Cardiac muscle cell (in vitro differentiated cells and primary cell): Measurements from ENCODE around the gene NEU4. TPM values are rescaled to one million over a fixed set of nuclear protein-coding genes. Genes with fewer than 3 reads are reported as not detected.

Experiments
- DNase-seq, 2 donors: peaks; one replicate each; pipeline versions ENCODE4 v3.0.0 to v3.0.0-alpha.2; 2010 to 2017; ENCODE audit warnings: low read depth in 1 of 2, low spot score in 1 of 2
- H3K27ac ChIP-seq: fragments of 200-600 bp; sonication (generic); 2 replicates; pipeline ENCODE4 v1.5.1; 2016
- H3K27me3 ChIP-seq: fragments of 200-600 bp; sonication (generic); 2 replicates; pipeline ENCODE4 v1.6.0; 2016; ENCODE audit warnings: control low read depth
- H3K36me3 ChIP-seq: fragments of 200-600 bp; sonication (generic); 2 replicates; pipeline ENCODE4 v1.5.1; 2016; ENCODE audit warnings: control low read depth
- H3K4me1 ChIP-seq: fragments of 200-600 bp; sonication (generic); 2 replicates; pipeline ENCODE4 v1.8.1; 2017; ENCODE audit warnings: low read depth, mild to moderate bottlenecking, mixed run types
- H3K4me3 ChIP-seq: fragments of 200-600 bp; sonication (generic); 2 replicates; pipeline ENCODE4 v1.5.1; 2016; ENCODE audit warnings: mild to moderate bottlenecking
- H3K9me3 ChIP-seq: fragments of 200-600 bp; sonication (generic); 2 replicates; pipeline ENCODE4 v1.5.1; 2017; ENCODE audit warnings: low read depth, mild to moderate bottlenecking, control low read depth
- polyA plus RNA-seq: library from polyadenylated mRNA; unstranded; fragments of >200 nt; fragmentation: Nextera tagmentation; extraction: Ambion mirVana; gene quantifications from 2 replicates; pipeline ENCODE4 v1.2.1, GENCODE V29; 2016
- total RNA-seq: library from RNA; depleted of rRNA; stranded (reverse); fragments of >200 nt; gene quantifications from 2 replicates; pipeline ENCODE4 v1.2.3, GENCODE V29; 2016
- TF ChIP-seq, protein P1 (sequence below): IDR thresholded peaks from 2 replicates; pipeline ENCODE4 v1.5.1; 2012; ENCODE audit warnings: low read depth, mild to moderate bottlenecking, low read length

NEU4 gene
- total and polyA plus RNA-seq, 2 experiments from 2014 or later: 0.13 to 1.8 TPM

DNA sequence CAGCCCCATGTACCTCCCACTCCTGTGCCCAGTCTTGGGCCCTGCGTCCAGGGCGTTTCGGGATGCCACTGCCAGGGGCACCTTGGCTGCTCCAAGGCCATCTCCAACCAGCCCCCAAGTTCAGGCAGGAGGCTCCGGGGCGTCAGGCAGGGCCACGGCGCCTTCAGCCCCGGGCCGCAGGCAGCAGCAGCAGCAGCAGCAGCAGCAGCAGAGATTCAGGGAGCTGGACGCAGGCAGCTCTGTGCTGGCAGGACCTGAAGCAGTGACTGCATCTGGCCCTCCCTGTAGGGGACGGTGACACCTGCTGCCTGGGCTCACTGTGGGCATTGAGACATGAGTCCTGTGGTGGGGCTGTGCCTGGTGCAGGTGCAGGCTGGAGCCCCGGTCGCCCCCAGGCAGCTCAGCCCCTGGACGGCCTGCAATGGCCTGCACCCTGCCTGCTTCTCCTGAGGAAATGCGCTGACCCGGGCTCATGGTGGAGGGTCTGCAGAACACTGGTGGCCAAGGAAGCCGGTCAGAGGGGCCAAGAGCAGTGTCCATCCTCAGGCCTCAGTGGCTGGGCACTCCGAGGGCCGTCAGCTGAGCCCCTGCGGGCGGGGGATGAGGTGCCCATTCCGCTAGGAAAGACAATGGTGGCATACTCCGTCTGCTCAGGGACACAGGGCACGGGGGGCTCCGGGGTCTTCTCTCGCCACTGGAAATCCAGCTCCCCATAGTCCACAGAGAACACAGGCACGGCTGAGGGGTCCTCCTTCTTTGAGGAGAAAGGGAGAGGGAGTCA lies 41.7 kb downstream of the NEU4 start:
- Histone ChIP-seq H3K4me3 (no peak overlapping the region), H3K36me3 (no peaks in the 10 kb centered on the region), H3K9me3 (no peaks in the 10 kb centered on the region), H3K27ac (no peak overlapping the region), H3K27me3 (peaks cover 3% of the 10 kb centered on the region), H3K4me1 (no peaks in the 10 kb centered on the region)
- DNase-seq: no peak
- TF ChIP-seq, protein P1, sequence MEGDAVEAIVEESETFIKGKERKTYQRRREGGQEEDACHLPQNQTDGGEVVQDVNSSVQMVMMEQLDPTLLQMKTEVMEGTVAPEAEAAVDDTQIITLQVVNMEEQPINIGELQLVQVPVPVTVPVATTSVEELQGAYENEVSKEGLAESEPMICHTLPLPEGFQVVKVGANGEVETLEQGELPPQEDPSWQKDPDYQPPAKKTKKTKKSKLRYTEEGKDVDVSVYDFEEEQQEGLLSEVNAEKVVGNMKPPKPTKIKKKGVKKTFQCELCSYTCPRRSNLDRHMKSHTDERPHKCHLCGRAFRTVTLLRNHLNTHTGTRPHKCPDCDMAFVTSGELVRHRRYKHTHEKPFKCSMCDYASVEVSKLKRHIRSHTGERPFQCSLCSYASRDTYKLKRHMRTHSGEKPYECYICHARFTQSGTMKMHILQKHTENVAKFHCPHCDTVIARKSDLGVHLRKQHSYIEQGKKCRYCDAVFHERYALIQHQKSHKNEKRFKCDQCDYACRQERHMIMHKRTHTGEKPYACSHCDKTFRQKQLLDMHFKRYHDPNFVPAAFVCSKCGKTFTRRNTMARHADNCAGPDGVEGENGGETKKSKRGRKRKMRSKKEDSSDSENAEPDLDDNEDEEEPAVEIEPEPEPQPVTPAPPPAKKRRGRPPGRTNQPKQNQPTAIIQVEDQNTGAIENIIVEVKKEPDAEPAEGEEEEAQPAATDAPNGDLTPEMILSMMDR: no peak

DNA sequence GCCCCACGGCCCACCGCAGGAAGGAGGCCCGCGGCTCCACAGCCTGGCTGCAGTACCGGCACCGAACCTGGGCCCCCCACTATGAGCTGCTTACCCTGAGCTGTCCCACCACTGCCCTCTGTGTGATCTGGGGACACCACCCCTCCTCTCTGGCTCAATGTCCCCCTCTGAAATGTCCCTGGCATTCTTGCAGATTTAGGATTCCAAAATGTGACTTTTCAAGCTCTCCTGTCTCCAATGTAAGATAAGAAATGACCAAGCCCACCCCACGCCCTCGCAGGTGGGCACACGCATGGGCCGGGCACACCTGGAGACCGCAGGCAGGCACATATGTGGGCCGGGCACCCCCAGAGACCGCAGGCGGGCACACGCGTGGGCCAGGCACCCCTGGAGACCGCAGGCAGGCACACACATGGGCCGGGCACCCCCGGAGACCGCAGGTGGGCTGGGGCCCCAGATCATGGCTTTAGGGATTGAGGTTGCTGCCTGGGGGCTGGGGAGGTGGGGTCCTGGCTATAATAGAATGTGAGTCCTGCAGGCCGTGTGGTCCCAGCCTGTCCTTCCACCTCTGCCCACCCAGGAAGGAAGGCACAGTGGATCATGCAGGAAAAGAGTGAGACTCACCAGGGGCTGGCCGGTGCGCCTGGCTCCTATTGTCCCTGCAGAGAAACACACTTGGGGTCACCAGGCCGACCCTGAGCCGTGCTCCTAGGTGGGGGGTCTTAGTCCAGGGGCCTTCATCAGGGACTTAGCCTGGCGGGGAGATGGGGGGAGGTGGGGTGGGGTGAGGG lies 42.5 kb downstream of the NEU4 start:
- DNase-seq: no peak
- TF ChIP-seq, protein P1: no peak

DNA sequence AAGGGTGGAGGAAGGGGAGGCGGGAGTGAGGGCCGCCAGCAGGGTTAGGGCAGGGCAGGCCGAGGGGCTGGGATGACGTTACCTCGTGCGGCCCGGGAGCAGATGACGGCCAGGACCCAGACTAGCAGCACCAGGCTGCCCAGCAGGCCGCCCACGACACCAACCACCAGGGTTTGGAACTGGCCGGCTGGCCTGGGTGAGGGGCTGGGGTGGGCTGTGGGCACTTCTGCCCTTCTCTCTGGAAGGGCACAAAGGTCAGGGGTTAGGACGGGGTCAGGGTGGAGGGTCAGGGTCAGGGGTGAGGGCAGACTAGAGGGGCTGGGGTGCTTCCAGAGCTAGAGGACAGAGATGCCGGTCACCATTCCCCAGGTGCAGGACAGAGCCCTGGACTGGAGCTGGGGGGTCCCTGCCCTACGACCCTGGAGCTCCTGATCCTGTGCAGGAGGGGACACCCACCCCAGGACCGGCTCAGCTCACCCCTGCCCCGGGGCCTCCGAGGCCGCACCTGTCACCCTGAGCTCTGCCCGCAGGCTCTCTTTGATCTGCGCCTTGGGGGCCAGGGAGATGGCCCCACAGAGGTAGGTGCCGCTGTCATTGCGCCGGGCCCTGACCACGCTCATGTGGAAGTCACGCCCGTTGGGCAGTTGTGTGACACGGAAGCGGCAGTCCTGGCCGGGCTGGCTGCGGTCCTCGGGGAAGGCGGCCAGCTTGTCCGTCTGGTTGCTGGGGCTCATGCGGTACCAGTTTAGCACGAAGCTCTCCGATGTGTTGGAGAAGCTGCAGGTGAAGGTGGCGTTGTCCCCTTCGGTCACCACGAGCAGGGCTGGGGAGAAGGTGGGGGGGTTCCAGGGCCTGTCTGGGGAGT lies 43.4 kb downstream of the NEU4 start:
- DNase-seq: no peak
- no peaks in the 10 kb centered on the region for H3K4me1 ChIP-seq
- no peak overlapping the region for H3K27ac ChIP-seq
- H3K27me3 ChIP-seq: no peaks in the 10 kb centered on the region
- TF ChIP-seq, protein P1: no peak
- no peak overlapping the region for H3K4me3 ChIP-seq
- H3K9me3 ChIP-seq: no peaks in the 10 kb centered on the region
- H3K36me3 ChIP-seq: no peaks in the 10 kb centered on the region

More for the DNA sequence above, 42.5 kb downstream of the NEU4 start:
- H3K27me3 ChIP-seq: peaks cover under 1% of the 10 kb centered on the region
- no peaks in the 10 kb centered on the region for H3K4me1 ChIP-seq
- no peak overlapping the region for H3K4me3 ChIP-seq
- H3K27ac ChIP-seq: no peak overlapping the region
- H3K36me3 ChIP-seq: no peaks in the 10 kb centered on the region
- H3K9me3 ChIP-seq: no peaks in the 10 kb centered on the region

DNA sequence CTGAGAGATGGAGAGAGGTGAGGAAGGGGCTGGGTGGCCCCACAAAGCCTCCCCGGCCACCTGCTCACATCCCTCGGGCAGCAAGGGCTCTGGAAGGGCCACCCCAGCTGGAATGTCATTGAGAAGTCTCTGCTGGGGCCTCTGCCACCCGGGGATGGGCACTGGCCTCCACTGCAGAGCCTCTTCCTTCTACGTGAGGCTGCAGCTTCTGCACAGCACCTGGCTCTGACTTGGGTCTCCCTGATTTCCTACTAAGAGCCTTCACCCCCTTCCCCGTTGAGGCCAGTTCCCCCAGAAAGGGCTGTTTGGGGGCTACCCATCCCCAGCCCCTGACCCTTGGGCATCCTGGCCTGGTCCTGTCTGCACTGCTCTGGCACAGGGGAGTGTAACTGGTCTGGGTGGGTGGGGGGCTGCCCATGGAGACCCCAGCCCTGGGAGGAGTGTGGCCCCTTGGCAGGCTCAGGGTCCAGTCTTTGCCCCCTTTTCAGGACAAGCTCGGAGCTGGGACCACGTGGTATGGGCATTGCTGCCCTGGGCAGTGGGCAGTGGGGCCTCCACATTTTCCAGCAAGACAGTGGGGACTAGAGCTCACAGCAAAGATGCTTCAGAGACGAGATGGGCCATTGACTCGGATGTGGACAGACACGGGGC lies 44.1 kb downstream of the NEU4 start:
- H3K27ac ChIP-seq: no peak overlapping the region
- no peak for DNase-seq

More for the DNA sequence above, 44.1 kb downstream of the NEU4 start:
- TF ChIP-seq, protein P1: no peak
- no peak overlapping the region for H3K4me3 ChIP-seq
- no peaks in the 10 kb centered on the region for H3K36me3 ChIP-seq
- H3K9me3 ChIP-seq: no peaks in the 10 kb centered on the region
- H3K27me3 ChIP-seq: no peaks in the 10 kb centered on the region
- H3K4me1 ChIP-seq: no peaks in the 10 kb centered on the region
